Body of pancreas (tissue), 4 donors: ENCODE data around the gene IFNG-AS1.

Experiments
- CTCF ChIP-seq, 7 experiments: fragments of 450-650 bp in 4 of 7; fragments of 200-600 bp in 3 of 7; sonication (generic) in 3 of 7; IDR thresholded peaks; one replicate each; pipeline ENCODE4 v1.5.1; 2016 to 2019; ENCODE audit warnings: antibody characterized with exemption in 7 of 7
- POLR2A ChIP-seq, 3 donors: fragments of 450-650 bp; IDR thresholded peaks; one replicate each; pipeline ENCODE4 v1.6.1; 2016; ENCODE audit warnings: antibody characterized with exemption in 3 of 3, mild to moderate bottlenecking in 2 of 3

- no peak for TF ChIP-seq CTCF (IDR thresholded peaks at IDR 0.05)
- no peak for TF ChIP-seq POLR2A (IDR thresholded peaks at IDR 0.05)
These were observed 636 bp upstream of the IFNG-AS1 start for GRCh38 chr12:67988601-67989021.
